HG03039 (cell line): ENCODE data around the gene TLR9.
A peak's percentile ranks its signal among the peaks of the same experiment; 100 is the strongest.

Experiments
- ATAC-seq: cut with Tn5 transposase; IDR thresholded peaks from one replicate; pipeline ENCODE4 v1.9.1; 2021; ENCODE audit warnings: mild to moderate bottlenecking, moderate library complexity; ENCODE audit not compliant: unreplicated experiment

Gene TLR9

DNA sequence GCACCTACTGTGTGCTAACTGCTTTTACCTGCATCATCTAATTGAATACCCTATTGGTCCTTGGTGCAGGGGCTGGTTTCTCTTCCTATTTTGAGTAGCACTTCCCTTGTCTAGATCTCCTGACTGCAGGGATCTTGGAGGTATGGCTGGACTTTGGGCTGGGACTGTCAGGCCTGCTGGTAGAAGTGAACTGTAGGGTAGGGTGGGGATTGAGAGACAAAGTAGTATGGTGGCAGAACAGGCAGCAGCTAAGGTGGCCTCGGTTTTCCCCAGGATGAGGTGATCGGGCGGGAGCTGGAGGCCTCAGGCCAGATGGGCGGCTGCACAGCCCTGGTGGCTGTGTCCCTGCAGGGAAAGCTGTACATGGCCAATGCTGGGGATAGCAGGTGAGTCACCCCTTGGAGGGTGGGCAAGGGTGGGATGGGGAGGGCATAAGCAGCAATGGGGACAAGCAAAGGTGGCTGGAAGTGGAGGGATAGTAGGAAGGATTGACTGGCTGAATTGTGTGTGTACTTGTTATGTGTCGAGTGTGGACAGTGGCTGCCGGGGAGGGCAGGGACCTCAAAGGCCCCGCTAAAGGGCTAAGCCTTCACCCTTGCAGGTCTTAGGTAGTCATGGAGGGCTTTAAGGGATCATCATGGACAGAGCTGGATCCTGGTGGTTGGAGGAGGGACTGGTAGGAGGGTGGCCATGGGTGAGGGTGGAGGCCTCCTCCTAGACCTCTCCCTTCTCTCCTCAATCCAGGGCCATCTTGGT, 22.1 kb upstream of the TLR9 start:
- ATAC-seq, result no peak

- no peak for ATAC-seq
Measured at GRCh38 chr3:52246728-52247408, 21.4 kb upstream of the TLR9 start.

GRCh38 chr3:52246264-52246620, 20.8 kb upstream of the TLR9 start:
- no peak for ATAC-seq

DNA sequence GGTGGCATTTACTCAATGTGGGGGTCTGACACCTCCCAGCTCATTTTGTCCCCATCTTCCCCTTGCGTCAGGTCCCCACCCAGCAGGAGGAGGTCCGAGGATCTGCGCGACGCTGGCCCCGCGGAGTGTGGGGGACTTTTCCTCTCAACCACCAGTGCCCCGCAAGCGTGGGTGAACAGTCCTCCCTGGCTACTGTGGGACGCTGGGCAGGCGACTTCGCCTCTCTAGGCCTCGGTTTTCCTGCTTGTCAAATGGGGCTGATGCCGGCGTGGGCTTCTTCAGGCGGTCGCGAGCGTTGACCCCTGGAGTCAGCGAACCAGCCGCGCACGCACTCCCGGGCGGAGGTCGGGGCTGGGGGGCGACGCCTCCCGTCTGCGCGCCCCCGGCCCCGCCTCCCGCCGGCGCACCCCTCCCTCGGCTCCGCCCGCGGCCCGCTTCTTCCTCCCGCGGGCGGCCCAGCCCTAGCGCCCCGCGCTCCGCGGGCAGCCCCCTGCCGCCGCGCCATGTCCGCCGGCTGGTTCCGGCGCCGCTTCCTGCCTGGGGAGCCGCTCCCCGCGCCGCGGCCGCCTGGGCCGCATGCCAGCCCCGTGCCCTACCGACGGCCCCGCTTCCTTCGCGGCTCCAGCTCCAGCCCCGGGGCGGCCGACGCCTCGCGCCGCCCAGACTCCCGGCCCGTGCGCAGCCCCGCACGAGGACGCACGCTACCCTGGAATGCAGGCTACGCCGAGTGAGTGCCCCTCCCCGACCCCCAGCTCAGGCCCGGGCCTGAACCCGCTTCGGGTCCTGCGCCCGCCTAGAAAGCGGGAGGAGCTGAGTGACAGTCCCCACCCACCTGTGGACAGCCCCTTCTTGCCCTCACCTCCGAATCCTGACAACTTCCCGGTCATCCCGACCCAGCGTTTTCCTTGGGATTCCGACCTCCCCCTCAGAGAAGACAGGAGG, 20.1 kb upstream of the TLR9 start, which contains the start of gene PPM1M:
TSS of gene PPM1M (plus strand) at position 438 of the 942 bp plus-strand sequence. CDS start at position 504, 66 bp downstream.
- no peak for ATAC-seq

DNA sequence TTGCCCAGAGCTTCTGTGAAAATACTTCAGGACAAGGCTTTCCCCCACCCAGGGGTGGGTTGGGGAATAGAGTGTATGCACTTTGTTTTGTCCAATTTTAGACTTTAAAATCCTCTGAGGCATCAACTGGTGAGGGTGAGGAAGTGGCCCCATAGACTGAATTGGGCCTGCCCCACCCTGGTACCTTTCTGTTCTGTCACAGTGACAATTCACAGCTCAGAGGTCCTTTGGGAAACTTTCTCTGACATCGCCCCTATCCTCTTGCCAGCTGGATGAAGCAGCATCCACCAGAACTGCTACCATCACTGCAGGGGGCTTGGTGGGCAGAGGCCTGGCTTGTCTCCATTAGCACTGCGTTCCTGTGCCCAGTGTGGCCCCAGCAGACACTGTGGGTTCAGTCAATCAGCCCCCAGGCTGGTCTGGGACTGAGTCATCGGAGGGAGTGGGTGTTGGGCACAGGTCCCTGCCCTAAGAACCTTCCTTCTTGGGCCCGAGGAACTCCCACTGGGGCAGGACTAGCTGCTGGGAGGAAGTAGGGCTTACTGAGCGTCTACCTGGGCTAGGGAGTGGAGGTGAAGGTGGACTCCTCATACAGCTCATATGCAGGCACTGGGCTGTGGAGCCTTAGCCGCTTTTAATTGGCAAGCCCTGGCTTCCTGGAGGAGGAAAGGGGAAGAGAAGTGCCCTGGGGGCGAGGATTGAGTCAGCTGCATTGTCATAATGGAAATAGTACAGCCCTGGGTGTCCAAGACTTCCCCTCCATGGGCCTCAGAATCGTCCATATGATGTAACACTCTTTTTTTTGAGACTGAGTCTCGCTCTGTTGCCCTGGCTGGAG, 18.6 kb upstream of the TLR9 start:
- ATAC-seq, result peak; percentile 22

DNA sequence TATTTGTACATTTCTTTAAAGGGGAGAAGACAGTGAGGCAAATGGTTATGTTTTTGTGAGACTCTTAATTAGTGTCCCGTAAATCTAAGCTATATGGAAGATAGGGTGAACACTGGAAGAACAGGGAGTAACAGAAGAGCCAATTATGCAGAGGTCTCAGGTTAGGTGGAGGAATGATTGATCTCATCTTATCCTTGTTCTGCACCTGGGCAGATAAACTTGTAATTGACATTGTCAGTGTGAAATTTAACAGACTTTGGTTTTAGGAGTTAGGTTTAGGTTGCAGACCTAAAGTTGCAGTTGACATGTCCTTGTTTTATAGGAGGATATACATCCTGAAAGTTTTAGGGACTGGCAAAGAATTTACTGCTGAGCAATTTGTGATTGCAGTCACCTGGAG, 16.6 kb upstream of the TLR9 start:
- no peak for ATAC-seq

DNA sequence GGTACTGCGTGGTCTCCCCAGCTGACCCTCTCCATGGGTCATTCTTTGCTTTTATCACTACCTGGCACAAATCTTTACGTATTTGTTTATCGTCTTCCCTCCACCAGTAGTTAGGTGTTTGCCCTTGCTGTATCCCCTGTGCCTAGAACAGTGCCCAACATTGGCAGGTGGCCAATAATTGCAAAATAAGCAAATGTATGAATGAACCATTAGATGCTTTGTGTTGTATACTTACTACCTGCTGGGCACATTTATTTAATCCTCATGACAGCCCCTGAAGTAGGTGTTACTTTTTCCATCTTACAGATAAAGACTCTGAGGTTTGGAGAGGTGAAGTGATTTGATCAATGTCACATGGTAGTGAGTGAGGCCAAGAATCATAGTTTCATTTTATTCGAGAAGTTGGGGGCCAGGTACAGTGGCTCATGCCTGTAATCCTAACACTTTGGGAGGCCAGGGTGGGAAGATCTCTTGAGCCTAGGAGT, 15.5 kb upstream of the TLR9 start:
- no peak for ATAC-seq

- no peak for ATAC-seq
Measured at GRCh38 chr3:52240059-52240885, 14.8 kb upstream of the TLR9 start.

DNA sequence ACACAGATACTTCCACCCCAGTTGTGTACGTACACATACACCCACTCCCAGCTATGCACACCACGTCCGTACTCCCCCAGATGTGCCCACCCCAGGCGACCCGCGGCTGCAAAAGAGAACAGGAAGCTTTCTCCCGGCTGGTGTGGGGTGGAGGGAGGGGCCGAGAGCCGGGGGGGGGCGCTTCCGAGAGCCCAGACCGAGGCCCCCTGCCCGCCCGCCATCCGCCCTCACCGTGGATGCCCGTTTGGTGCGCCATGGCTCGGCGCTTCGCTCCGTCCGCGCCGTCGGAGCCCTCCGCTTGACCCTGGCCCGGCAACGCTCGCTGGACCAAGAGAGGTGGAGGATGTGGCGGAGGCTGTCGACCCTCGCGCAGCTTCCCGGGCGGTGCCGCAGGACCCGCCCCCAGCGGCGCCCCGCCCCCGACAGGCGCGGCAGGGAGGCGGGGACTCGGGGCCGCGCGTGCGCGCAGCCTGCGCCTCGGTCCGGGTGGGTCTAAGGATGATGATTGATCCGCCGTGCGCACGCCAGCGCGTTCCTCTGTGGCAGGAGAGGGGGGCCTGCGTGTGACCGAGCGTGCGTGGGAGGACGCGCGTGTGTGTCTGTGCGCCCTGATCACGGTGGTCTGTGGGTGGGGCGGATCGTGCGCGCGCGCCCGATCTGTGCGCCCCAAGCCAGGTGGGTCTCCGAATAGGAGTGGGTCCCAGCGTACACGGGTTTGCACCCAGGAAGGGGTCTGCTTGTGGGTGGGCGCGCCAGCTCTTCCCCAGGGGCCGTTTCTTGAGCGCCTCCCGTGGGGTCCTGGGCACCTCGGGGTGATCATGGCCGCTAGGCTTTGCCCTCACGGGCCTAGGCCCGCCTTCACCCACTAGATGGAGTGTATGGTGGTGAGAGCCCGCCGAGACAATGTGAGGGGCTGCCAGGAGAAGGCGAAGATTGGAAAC, 13.6 kb upstream of the TLR9 start, which contains the start of gene TWF2:
TSS of gene TWF2 (minus strand) at position 398 of the 941 bp plus-strand sequence. CDS start at position 256, 142 bp downstream.
- ATAC-seq, result peak; percentile 62

DNA sequence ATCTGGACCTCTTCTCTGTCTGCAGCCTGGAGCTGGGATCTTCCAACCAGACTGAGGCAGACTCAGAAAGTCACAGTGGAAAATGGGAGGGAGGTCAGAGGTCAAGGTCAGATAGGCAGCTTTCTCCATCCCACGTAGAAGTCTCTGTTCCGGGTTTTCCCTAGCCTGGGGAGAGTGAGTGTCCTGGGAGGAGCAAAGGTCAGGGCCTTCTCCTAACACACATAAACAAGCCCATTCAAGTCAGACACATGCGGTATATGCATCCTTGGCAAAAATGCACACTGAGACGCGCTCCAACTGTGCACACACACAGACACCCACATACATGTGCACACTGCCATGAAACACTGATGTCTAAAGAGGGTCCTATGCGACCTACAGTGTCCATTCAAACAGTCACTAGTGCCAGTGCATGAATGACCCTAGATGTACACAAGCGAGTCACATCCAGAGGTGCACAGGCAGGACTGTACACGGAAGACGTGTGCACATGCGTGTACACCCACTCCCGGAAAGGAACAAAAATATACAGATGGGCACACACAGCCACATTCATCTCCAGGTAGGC, 12.8 kb upstream of the TLR9 start:
- peak; percentile 2 for ATAC-seq

DNA sequence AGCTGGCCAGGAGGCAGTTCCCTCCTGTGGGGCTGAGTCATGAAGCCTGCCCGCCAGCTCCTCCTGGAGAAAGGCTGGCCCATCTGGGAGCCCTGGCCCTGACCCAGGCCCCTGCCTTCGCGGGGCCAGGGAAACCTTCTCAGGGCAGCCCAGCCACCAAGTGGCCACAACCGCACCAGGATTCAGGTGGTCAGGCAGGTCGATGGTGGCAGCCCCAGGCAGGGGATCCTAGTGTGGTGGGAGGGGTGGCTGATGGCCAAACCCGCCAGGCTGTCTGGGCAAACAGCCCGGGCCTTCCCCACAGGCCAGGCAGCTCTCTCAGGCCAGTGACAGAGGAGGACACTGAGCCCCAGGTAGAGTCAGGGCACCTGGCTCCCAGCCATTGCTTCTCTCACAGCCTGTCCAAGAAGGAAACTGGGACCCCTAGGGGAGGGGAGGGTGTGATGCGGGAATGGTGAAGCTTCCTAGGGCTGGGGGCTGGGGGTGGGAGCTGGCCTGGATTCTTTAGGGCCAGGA, 12.3 kb upstream of the TLR9 start:
- no peak for ATAC-seq

DNA sequence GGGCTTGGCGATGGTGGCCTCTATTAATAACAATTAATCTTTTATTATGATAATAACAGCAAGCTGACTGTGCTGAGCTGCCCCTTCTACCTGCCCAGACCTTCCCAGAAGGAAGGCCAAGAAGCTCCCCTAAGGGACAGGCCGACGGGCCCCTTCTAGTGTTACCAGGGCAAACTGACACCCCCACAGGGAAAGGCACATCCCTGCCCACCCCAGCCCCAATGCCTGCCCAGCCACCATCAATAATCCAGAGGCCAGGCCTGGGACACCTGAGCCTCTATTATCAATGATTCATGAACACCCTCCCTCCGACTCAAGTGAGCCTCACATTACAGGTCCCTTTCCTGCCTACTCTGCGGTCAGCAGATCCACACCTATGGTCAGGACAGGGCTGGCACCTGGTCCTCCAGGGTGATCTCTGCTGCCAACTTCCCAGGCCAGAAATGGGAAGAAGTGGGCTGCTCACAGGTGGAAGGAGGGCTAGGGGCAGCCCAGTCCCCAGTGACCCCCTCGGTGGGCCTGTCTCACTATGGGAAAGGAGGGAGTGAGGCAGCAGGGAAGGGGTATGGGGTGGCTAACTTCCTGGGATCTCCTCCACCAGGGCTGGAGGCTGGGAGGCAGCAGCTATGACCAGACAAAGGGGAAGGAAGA, 11.7 kb upstream of the TLR9 start:
- ATAC-seq, result no peak

DNA sequence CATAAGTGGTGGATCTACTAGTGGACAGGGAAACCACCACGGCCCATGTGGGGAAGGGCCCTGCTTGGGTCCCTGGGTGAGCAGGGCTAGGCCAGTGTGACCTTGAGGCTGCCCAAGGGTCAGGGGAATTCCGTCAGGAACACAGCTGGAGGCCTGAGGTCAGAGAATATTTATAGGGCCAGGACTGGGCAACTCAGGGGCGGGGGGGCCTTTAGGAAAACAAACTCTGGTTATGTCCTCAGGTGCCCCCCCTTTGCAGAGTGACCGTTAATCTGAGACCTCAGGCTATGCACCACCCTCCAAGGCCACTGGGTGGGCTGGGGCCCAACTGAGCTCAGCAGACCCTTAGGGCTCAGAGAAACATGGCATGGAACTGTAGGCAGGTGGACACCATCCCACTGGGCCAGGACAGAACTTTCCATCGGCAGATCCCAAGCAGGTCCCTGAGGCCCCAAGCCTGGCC, 11.0 kb upstream of the TLR9 start:
- no peak for ATAC-seq

DNA sequence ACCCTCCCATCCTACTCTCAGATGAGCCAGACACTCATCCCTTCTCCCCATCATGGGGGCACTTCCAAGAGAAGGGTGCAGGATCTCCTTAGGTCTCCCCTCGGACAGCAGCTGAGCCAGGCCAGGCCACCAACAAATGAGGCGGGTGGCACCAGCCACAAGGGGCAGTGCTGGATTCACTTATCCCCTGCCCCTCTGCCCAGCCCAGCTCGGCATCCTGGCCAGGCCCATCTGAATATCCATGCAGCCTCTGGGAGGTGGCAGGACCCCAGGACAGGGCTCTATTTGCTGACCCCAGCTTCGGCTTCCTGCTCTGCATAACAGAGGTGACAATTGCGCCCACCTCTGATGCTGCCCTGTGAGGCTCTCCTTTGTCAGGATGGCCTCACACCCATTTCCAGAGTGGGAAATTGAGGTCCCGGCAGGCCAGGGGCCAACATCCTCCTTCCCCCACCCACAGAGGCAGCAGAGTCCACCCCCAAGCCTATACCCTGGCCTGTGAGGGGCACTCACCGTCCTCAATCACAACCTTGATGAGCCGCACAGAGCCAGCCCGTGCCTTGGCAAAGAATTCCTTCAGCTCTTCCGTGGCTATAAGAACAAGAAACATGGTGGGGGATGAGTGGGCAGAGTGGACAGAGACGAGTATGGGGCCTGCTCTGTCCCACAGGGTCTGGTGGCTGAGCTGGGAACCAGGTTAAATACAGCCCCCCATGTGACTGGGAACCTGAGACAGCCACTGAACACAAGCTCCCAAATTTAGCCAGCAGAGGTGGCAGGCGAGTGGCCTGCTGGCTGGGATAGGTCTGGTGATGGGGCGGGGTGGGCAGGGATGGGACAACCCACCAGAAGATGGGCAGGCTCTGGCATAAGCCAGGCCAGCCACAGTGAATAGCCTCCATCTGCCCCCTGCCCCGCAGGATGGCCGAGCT, 9.3 kb upstream of the TLR9 start:
- no peak for ATAC-seq

GRCh38 chr3:52233968-52234367, 8.5 kb upstream of the TLR9 start:
- no peak for ATAC-seq

DNA sequence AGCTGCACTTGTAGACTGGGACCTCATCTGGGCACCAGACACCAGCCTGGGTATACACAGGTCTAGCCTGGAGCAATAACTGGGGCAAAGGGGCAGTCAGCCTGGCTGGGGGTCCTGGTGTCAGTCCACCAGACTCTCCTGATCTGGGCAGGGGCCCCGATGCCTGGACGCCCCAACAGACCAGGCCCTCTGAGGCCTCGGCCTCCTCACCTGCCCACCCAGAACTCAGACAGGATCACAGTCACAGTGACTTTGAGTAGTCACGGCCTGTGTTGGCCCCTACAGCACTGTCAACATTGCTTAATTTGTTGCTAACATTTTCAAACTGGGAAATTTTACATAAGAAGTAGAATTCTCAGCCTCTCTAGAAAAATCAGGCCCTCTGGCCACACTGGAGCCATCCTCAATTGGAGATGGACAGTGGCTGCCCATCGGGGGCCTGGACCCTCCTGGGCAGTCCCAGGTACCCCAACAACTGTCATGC, 7.7 kb upstream of the TLR9 start:
- no peak for ATAC-seq
